GM18868 (cell line): ENCODE results near the gene ATXN1.

Experiments used
- ATAC-seq: cut with Tn5 transposase; IDR thresholded peaks from one replicate; pipeline ENCODE4 v1.9.1; 2021; ENCODE audit warnings: mild to moderate bottlenecking, moderate library complexity; ENCODE audit not compliant: unreplicated experiment

The ATXN1 gene

DNA sequence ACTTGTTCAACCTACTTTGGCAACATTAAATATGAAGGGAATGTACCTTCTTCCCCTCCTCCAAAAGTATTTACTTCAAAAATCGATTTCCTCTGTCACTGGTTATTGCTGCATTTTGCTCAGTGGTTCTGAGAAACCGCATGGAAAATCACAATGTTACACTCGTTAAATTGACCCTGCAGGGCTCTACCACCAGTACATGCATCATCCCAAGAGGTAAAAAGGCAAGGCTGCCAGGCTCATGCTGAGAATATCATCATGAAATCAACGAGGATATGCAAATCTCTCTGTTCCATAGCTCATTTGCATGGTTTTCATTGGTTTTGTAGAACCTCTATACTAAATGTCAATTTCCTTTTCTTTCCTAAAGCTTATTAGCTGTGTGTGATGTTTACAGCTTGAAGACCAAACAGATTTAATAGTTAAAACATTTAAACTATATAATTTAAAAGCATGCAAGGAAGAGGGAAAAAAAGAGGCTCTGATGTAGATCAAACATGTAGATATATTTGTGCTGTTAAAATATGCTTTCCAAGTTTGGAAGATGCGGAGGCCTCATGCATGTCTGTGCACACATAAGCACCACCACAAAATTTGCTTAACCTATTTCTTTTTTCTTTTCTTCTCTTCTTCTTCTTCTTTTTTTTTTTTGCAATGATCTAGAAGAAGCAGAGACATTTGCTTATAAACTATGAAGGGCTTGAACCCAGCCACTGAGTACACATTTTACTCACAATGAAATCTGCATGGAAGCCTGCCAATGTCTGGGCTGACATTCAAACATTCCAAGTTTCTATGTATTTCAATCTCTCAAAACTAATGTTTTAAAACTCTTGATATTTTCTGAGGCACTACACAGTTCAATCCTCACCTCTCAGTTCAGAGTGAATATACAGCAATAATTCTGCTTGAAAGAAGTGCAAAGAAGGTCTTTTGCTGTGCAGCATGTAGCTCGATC is 328.9 kb downstream of the ATXN1 start:
- ATAC-seq: peak; percentile 65

DNA sequence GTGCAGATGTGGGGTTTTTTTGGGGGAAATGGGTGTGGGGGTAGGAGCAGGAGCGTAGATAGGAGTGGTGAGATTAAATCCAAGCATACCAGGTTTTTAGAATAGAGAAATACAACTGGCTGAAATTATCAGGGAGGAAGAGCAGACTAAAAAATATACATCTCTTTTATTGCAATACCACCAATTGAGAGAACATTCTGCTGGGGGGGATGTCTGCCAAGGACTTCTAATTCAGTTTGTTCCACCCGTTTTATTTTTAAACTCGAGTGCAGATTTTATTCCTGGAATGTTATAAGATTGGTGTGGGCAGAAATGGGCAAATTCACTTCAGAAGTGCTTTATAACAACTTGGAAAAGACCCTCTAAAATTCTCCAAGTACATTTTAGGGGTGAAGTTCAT is 330.2 kb downstream of the ATXN1 start:
- ATAC-seq: no peak

DNA sequence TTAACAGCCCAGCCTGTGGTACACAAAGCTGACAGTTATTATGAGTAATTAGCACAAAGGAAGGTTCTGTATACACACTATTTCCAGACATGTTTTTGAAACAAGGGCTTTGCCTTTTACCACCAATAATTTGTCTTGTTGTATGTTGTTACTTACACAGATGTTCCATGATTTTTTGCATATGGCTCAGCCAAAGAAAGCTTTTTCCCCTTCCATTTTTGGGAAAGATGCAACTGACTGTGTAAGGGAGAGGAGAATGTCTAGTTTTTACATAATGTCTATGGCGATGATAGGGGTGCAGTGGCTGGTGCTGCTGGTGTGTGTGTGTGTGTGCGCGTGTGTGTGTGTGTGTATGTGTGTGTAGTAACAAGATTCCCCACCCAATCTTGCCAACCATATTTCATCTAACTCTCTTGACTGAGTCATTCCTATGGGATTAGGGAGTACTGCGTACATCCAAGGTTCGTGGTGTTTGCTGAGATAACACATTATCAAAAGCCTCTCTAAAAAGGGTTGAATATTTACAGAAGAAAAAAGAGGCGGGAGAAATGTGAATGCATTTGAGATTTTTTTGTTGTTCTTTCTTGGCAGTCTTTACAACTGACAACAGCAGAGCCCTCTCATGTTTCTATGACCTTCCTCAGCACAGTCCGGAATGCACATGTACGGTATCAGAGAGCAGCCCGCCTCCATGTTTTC is 330.7 kb downstream of the ATXN1 start:
- ATAC-seq: no peak

DNA sequence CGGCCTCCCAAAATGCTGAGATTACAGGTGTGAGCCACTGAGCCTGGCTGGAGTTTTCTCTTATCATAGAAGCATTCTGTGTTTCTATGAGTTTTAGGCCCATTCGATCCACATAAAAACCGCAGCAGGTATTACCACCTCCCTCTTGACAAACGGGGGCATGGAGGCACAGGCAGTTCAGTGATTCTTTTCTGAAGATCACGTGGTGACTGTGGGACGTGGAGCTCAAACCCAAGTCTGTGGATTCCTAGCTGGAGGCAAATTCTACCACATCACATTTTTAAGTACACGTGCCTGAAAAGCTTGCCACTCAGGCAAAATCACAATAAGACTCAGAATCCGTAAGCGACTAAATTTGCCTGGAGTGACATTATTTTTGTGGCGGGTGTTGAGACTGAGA is 331.6 kb downstream of the ATXN1 start:
- ATAC-seq: no peak

DNA sequence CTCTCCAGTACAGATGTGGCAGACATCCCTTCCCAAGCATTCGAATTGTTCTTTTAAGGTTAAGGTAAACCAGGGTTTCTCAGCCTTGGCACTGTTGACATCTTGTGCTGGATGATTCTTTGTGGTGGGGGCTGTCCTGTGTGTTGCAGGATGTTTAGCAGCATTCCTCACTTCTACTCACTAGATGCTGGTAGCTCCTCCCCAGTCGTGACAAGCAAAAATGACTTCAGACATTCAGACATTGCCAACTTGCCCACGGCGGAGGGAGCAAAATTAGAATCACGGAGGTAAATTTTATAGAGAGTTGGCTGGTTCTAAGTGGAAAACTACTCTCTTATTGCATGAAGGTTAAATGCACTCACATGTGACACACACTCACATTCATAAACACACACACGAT is 334.1 kb downstream of the ATXN1 start:
- no peak for ATAC-seq

DNA sequence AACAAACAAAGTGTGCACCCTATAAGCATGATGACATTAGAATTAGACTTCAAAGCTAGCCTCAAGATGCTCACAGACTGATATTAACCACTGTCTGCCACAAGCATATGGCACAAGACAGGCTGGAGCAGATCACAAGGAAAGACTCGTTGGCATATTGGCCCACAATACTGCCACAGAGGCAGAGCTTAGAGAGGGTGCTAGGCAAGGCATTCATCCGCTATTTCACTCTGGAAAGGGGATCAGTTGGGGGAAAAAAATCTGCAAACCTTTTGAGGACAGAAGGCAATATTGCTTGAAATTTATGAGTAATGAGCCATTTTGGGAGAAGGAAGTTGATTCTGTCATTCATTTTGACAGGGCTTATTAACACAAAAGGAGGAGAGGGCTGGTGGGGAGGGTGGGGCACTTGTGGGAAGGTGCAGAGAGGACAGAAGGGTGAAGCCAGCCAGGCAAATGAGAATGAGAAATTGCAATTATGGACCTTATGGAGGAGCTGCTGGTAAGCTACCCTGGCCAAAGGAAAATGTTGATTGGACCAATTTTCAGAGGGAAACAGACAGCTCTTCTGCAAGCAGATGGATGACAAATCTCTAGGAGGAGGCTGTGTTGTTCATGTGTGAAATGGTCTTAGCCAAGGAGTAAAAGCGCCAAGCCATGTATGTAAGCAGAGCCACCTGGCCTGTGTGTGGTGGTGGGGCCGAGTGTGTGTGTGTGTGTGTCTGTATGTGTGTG is 335.2 kb downstream of the ATXN1 start:
- no peak for ATAC-seq

DNA sequence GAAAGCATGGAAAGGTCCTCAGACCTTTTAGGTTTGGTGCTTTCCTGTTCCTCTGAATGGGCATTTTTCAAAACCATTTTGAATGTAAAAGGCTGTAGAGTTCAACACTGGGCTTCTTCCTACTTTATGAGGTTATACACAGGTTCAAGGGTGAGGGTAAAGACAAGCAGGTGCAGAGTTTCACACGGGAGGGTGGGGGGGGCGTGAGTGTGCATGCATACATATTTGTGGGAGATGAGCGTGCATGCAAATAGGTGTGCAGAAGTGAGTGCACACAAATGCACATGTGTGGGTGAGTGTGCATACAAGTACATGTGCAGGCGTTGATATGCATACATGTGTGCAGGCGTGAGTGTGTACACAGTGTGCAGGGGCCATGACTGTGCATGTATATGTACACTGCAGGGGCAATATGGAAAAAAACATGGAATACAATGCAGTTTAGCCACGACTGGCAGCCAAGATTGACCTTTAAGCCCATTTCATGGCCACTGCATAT is 339.7 kb downstream of the ATXN1 start:
- peak; percentile 27 for ATAC-seq

DNA sequence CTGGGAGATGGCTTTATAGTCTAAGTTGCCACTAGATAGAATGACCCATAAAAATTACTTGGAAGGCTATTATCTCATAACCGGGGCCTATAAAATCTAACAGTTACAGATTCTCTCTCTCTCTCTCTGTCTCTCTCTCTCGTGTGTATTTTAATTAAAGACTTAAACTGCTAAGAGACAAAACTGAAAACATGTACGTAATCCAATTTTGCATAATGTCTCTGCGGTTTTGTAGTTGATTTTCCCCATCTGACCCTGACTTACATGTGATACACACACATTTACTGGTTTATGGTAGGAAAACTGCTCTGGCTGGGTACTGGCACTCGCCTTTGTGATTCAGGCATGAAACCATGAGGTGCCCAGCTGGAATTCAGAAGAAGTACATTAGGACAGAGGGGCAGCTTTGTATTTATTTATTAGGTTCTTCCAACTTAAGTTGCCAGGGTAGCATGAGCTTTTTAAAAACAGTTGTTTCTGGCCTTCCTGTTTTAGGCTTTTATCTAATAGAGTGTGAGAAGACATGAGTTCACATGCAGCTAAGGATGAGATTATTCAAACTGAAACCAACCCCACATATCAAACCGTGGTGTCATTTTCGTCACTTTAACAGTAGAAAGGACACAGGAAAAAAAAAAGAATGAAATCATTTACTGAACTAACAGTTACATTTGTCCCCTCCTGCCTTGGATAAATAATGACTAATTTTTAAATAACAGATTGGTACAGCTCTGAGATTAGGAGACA is 340.4 kb downstream of the ATXN1 start:
- ATAC-seq: peak; percentile 73

DNA sequence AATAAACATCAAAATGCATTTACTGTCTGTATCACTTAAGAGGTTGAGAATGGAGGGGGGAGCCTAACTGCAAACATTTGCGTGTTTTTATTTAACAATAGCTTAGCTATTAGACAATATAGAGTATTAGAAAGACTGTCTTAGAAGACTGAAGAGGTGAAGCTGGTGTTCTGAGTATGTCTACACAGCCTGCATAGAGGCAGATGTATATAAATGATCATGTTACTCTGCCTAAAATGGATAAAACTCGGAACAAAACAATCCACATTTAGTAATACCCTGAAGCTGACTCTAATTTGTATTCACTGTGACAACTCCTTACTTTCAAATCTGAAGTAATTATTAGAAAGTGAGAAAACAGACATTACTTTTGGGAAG is 340.9 kb downstream of the ATXN1 start:
- ATAC-seq: no peak

DNA sequence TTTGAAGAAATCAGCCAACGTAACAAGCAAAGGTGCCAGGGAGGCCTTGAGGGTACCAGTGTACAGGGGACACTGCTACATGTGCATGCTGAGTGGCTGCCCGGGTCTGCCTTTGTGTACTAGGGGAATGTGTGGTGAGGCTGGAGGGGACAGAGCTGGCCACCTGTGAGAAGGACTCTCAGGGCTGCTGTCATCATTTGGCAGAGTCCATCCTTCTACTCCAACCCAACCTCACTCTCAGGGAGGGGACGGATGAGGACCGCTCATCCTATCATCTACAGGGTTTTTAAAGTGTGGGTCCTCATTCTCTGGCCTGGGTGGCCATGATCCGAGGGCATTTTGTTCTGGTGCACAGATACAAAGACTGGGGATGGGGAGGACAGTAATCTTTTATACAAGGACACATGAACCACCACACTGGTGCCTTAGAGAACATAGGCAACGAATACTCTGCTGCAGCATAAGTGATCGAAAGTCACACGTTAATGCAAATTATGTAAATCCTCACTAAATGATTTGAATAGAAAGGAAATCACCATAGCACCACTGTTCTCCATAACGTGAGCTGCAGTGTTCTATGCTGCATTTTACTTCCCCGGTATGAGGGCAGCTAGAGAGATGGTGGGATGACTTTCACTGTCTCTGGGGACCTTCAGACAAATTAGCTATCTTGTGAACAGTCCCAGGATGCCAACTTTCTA is 341.5 kb downstream of the ATXN1 start:
- peak; percentile 66 for ATAC-seq

DNA sequence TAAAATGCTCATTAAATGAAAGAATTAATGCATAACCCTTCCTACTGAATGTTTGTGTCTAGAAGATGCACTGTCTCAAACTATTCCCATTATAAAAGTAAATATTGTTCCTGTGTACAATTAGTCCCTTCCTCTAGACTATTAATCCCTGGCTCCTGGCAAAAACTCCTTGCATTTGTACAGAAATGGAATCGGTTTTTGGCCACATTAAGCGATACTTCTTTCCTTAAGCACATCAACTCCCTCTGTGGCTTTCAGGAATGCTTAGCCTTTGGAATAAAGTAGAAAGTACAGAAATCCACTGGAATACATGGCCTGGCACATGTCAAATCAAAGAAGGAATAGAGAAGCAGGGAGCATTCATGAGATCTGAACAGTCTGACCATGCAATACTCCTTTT is 343.1 kb downstream of the ATXN1 start:
- ATAC-seq: no peak

DNA sequence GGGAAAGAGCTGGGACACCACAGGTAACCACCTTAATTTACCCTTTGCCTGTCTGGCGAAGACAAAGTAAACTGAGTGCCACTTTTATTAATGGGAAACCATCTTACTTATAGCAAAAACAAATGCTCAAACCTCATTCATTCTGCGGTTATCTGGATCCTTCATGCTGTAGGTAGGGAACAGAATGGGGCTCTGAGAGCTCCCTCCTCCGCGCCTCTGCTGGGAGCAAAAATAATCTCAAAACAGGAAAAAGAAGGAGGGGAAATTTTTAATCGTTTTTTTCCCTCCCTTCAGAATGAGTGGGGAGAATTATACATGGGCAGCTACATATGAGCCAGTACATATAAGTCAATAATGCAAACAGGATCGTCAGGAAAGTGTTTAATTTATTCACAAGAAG is 345.6 kb downstream of the ATXN1 start:
- ATAC-seq: no peak

DNA sequence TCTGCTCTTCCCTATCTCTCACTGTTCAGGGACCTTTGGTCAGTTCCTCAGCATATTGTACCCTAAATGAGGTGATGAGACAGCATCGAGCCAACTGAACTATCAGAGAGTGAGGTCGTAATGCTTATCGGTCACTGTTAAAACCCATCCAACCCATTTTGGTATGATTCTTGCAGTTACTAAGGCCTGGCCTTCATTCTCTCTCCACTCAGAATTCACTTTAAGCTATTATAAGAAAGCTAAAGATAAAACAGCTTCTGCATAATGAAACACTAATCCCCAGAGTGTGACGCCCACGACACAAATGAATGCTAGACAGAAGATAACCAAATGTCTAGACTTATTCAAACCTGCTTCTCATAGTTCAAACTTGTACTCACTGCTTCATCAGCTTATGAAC is 347.1 kb downstream of the ATXN1 start:
- peak; percentile 75 for ATAC-seq

DNA sequence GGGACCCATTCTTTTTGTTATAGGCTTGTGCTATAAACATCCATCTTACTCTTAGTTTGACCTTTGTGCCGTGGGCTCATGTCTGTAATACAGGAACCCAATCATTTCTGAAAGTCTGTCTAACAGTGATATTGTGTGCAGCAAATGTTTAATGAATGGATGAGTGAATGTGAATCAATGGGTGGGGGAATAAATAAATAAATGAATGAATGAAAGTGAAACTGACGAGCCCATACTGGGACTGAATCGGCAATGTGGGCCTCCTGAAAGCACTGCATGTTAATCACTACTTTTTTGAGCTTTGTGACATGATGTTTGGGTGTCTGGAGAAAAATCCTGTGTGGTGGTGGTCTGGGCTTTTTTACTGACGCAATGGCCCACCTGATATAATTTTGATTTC is 347.9 kb downstream of the ATXN1 start:
- ATAC-seq: peak; percentile 52

DNA sequence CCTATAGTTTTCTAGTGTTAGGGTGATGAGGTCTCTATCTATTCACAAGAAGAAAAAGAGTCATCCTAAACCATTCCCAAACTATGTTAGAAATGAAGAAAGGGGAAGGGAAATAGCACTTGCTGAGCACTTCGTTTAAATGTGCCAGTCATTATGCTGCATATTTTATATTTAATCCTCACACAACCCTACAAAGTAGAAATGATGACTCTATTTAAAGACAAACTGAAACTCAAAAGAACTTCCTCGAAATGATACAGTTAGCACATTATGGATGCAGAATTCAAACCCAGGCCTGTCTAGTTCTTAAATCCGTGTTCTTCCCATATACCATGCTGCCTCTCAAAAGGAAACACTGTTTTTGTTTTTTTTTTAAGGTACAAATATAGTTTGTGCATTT is 348.3 kb downstream of the ATXN1 start:
- no peak for ATAC-seq

DNA sequence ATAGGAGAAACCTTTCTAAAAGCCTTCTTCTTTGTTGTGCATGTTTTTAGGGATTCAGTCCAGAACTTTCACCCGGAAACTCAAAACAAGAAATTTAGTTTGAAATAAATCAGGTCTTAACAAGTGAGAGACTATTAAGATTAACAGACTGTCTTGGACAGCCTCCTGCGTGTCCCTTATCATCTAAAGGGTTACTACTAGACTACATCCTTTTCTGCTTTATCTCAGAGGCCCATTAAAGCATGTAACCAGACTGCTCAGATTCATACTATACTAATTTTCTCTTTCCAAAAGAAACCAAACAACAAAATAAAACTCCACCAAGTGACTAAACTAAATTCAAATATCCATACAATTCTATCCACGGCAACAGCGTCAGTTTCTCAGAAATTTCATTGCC is 349.1 kb downstream of the ATXN1 start:
- ATAC-seq: no peak

DNA sequence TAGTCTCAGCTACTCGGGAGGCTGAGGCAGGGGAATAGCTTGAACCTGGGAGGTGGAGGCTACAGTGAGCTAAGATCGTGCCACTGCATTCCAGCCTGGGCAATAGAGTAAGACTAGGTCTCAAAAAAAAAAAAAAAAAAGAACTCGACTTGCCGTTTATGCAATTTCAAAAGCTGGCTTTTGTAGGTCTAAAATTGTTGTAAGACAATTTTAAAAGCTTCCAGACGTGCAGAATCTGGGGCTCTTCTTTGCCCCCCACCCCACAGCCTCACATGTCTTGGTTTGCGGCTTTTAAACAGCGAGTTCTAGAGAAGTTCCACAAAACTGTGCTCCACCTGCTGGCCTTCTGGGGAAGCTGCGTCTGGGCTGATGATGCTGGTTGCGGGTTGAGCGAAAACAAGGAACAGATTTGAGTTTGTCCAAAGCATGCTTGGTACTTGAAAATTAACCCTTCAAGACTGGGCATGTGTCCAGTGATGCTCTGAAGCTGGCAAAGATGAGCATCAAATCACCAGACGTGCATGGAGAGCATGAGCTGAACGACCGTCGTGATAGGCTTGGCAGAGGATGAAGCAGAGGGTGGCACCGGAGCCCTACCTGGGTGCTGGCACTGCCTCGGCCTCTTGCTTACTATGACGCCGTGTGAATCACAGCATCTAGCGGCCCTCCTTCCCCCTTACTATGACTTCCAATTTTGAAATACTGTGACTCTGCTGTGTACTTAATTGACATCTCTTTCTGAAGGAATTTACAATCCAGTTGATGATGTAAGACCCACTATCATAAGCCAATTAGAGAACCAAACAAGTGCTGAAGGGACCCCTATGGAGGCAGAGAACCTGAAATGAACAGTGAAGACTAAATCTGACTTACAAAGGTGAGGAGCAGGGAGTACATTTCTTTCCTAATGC is 351.5 kb downstream of the ATXN1 start:
- no peak for ATAC-seq

DNA sequence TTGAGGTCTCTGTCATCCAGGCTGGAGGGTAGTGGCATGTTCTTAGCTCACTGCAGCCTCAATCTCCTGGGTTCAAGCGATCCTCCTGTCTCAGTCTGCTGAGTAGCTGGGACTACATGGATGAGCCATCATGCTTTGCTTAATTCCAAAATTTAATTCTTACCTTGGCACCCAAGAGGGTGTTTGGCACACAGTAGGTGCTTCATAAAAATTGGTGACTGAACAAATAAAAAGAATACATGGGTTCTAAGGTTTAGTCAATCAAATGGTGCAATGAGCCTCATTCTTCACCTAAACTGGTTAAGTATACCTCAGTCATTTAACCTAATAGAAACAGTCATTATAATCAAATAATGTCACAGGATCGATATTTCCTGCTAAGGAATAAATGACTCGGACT is 352.5 kb downstream of the ATXN1 start:
- ATAC-seq: no peak

DNA sequence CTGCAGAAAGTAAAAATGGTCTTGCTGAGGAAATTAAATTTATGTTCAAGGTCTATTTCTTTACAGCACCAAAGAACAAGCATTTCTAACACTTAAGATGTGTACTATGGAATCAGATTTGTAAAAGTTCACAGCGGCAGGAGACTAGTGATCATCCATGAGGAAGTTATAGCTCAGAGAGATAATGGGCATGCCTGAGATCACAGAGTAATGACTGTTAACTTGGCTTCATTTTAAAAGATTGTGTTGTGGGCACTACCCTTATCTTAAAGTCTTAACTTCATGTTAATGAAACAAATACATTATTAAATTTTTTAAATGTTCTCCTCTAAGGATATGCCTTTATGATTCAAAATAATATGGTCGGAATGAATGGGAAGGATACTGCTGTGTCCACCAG is 354.3 kb downstream of the ATXN1 start:
- no peak for ATAC-seq
